ENCODE data around the gene ABCG1.
"Not testable (repeated sequence)": the region's sequence is repeated elsewhere in the genome, so short reads cannot be mapped to it uniquely, and the experiment has no call there.

The ABCG1 gene

GRCh38 chr21:42292563-42293142 is 73.7 kb downstream of the ABCG1 start:
- not testable (repeated sequence) for DNase-seq

- DNase-seq: no peak
These were observed 74.8 kb downstream of the ABCG1 start for GRCh38 chr21:42293649-42294272.

- DNase-seq: no peak
These were observed 75.4 kb downstream of the ABCG1 start for GRCh38 chr21:42294273-42294880.

- DNase-seq: no peak
These were observed 76.9 kb downstream of the ABCG1 start for GRCh38 chr21:42295845-42296244.

GRCh38 chr21:42296501-42296900 is 77.6 kb downstream of the ABCG1 start:
- no peak for DNase-seq

- no peak for DNase-seq
These were observed 78.4 kb downstream of the ABCG1 start for GRCh38 chr21:42297377-42297776.

GRCh38 chr21:42298237-42298636 is 79.3 kb downstream of the ABCG1 start:
- DNase-seq: no peak

- no peak for DNase-seq
These were observed 79.7 kb downstream of the ABCG1 start for GRCh38 chr21:42298657-42299056.

GRCh38 chr21:42299324-42300044 is 80.5 kb downstream of the ABCG1 start:
- peak; percentile 29 for DNase-seq

- DNase-seq: no peak
These were observed 81.2 kb downstream of the ABCG1 start for GRCh38 chr21:42300045-42300583.

GRCh38 chr21:42300956-42301355 is 82.0 kb downstream of the ABCG1 start:
- DNase-seq: no peak

- no peak for DNase-seq
These were observed 82.6 kb downstream of the ABCG1 start for GRCh38 chr21:42301371-42302075.

- DNase-seq: no peak
These were observed 83.2 kb downstream of the ABCG1 start for GRCh38 chr21:42302076-42302650.

GRCh38 chr21:42302794-42303193 is 83.9 kb downstream of the ABCG1 start:
- DNase-seq: no peak

- no peak for DNase-seq
These were observed 84.5 kb downstream of the ABCG1 start for GRCh38 chr21:42303443-42303842.

GRCh38 chr21:42304556-42305454 is 85.9 kb downstream of the ABCG1 start:
- no peak for DNase-seq

- no peak for DNase-seq
These were observed 86.8 kb downstream of the ABCG1 start for GRCh38 chr21:42305707-42306147.

GRCh38 chr21:42306366-42307035 is 87.6 kb downstream of the ABCG1 start:
- DNase-seq: no peak

GRCh38 chr21:42307106-42307505 is 88.2 kb downstream of the ABCG1 start:
- DNase-seq: no peak

GRCh38 chr21:42308161-42308913 is 89.4 kb downstream of the ABCG1 start:
- no peak for DNase-seq
